Measurements from ENCODE around the gene JSRP1.

The JSRP1 gene

GRCh38 chr19:2296141-2296540, 39.9 kb upstream of the JSRP1 start:
- TF ChIP-seq ZBTB7A (IDR thresholded peaks at IDR 0.05; ENCODE audit: low read depth) (no peak), CREB1 (IDR thresholded peaks at IDR 0.05; ENCODE audit: low read depth) (no peak), TEAD4 (IDR thresholded peaks at IDR 0.05) (no peak), MAX (IDR thresholded peaks at IDR 0.05) (no peak), FOXM1 (IDR thresholded peaks at IDR 0.05; ENCODE audit: borderline replicate concordance, low read depth) (no peak), REST (IDR thresholded peaks at IDR 0.05; ENCODE audit: low read depth) (no peak), NFIC (IDR thresholded peaks at IDR 0.05) (no peak)

- no peak for TF ChIP-seq EGR1 (IDR thresholded peaks at IDR 0.05)
- no peak for TF ChIP-seq YY1 (IDR thresholded peaks at IDR 0.05; ENCODE audit: low read depth)
These were observed 38.6 kb upstream of the JSRP1 start for GRCh38 chr19:2294687-2295335.

- TF ChIP-seq NFIC (IDR thresholded peaks at IDR 0.05), result no peak
- TF ChIP-seq YY1 (IDR thresholded peaks at IDR 0.05; ENCODE audit: low read depth), result no peak
- peak; percentile 97 for TF ChIP-seq MAX (IDR thresholded peaks at IDR 0.05)
- no peak for TF ChIP-seq FOXM1 (IDR thresholded peaks at IDR 0.05; ENCODE audit: borderline replicate concordance, low read depth)
- TF ChIP-seq USF1 (IDR thresholded peaks at IDR 0.05), result peak; percentile 20; the same call in 1 of the 2 replicates
These were observed 35.1 kb upstream of the JSRP1 start for GRCh38 chr19:2291185-2291751.

- TF ChIP-seq CREB1 (IDR thresholded peaks at IDR 0.05; ENCODE audit: low read depth) (no peak), FOXM1 (IDR thresholded peaks at IDR 0.05; ENCODE audit: borderline replicate concordance, low read depth) (no peak), CEBPB (IDR thresholded peaks at IDR 0.05) (no peak), EGR1 (IDR thresholded peaks at IDR 0.05) (no peak), YY1 (IDR thresholded peaks at IDR 0.05; ENCODE audit: low read depth) (no peak), TAF1 (IDR thresholded peaks at IDR 0.05; ENCODE audit: low read depth) (no peak), MAX (IDR thresholded peaks at IDR 0.05) (peak; percentile 68; the same call in 1 of the 2 replicates), TCF12 (IDR thresholded peaks at IDR 0.05; ENCODE audit: low read depth) (peak; percentile 10; the same call in 1 of the 2 replicates), NFIC (IDR thresholded peaks at IDR 0.05) (peak; percentile 56), TEAD4 (IDR thresholded peaks at IDR 0.05) (peak; percentile 1; the same call in 1 of the 2 replicates), REST (IDR thresholded peaks at IDR 0.05; ENCODE audit: low read depth) (no peak), EP300 (IDR thresholded peaks at IDR 0.05; ENCODE audit: borderline replicate concordance) (no peak), RAD21 (IDR thresholded peaks at IDR 0.05; ENCODE audit: low read depth) (no peak), USF1 (IDR thresholded peaks at IDR 0.05) (no peak), ZBTB7A (IDR thresholded peaks at IDR 0.05; ENCODE audit: low read depth) (peak; percentile 36; the same call in 1 of the 2 replicates)
These were observed 34.4 kb upstream of the JSRP1 start for GRCh38 chr19:2290441-2291184.

GRCh38 chr19:2289714-2290435, 33.7 kb upstream of the JSRP1 start:
- TF ChIP-seq TCF12 (IDR thresholded peaks at IDR 0.05; ENCODE audit: low read depth), result no peak
- no peak; the same call in none of the 2 replicates for TF ChIP-seq MAX (IDR thresholded peaks at IDR 0.05)
- no peak for TF ChIP-seq RAD21 (IDR thresholded peaks at IDR 0.05; ENCODE audit: low read depth)
- no peak for TF ChIP-seq EP300 (IDR thresholded peaks at IDR 0.05; ENCODE audit: borderline replicate concordance)
- TF ChIP-seq REST (IDR thresholded peaks at IDR 0.05; ENCODE audit: low read depth), result no peak
- TF ChIP-seq NFIC (IDR thresholded peaks at IDR 0.05), result no peak
- 0 out of 2 replicates have a peak, but pooled peaks have one; percentile 41 for TF ChIP-seq YY1 (IDR thresholded peaks at IDR 0.05; ENCODE audit: low read depth)
- no peak; the same call in 1 of the 2 replicates for TF ChIP-seq ZBTB7A (IDR thresholded peaks at IDR 0.05; ENCODE audit: low read depth)
- TF ChIP-seq TAF1 (IDR thresholded peaks at IDR 0.05; ENCODE audit: low read depth), result 0 out of 2 replicates have a peak, but pooled peaks have one; percentile 16

Data from Ishikawa (cell line).